ENCODE measurements around the gene HIVEP3.
A peak's percentile ranks its signal among the peaks of the same experiment; 100 is the strongest.

Gene HIVEP3

GRCh38 chr1:41819069-41819468, 99.7 kb downstream of the HIVEP3 start:
- no peak overlapping the region for H3K4me3 ChIP-seq
- intact Hi-C loops (cut with DNase I; ENCODE audit: low total_unique reads) = no loop called here
- TF ChIP-seq CTCF (IDR thresholded peaks at IDR 0.05) = no peak
- H3K9me3 ChIP-seq = no peaks in the 10 kb centered on the region
- H3K27me3 ChIP-seq = no peaks in the 10 kb centered on the region
- H3K27ac ChIP-seq = no peak overlapping the region
- DNase-seq = no peak
- peaks cover 0 to 11% (median 9%) of the 10 kb centered on the region in 4 donors for H3K4me1 ChIP-seq
- H3K36me3 ChIP-seq = no peaks in the 10 kb centered on the region

- Histone ChIP-seq H3K27me3 (no peaks in the 10 kb centered on the region), H3K27ac (no peak overlapping the region), H3K4me1 (peaks cover 0 to 4% (median 0%) of the 10 kb centered on the region in 4 donors), H3K9me3 (no peaks in the 10 kb centered on the region), H3K36me3 (no peaks in the 10 kb centered on the region), H3K4me3 (no peak overlapping the region)
- TF ChIP-seq CTCF (IDR thresholded peaks at IDR 0.05) = no peak
- DNase-seq = no peak
- intact Hi-C loops (cut with DNase I; ENCODE audit: low total_unique reads) = no loop called here
These were observed 102.7 kb downstream of the HIVEP3 start for GRCh38 chr1:41816061-41816460.

GRCh38 chr1:41813755-41814745, 104.7 kb downstream of the HIVEP3 start:
- H3K4me1 ChIP-seq = peaks cover 0 to 4% (median 0%) of the 10 kb centered on the region in 4 donors
- no peaks in the 10 kb centered on the region for H3K9me3 ChIP-seq
- H3K27ac ChIP-seq = no peak overlapping the region
- no peaks in the 10 kb centered on the region for H3K27me3 ChIP-seq
- peak; percentile 68 to 71 for DNase-seq
- no peak overlapping the region for H3K4me3 ChIP-seq
- no peaks in the 10 kb centered on the region for H3K36me3 ChIP-seq
- intact Hi-C loops (cut with DNase I; ENCODE audit: low total_unique reads) = no loop called here
- TF ChIP-seq CTCF (IDR thresholded peaks at IDR 0.05) = no peak

- Histone ChIP-seq H3K4me3 (no peak overlapping the region), H3K36me3 (no peaks in the 10 kb centered on the region), H3K9me3 (no peaks in the 10 kb centered on the region), H3K27ac (no peak overlapping the region), H3K27me3 (no peaks in the 10 kb centered on the region), H3K4me1 (peaks cover 0 to 4% (median 0%) of the 10 kb centered on the region in 4 donors)
- DNase-seq = no peak
- TF ChIP-seq CTCF (IDR thresholded peaks at IDR 0.05) = no peak
- intact Hi-C loops (cut with DNase I; ENCODE audit: low total_unique reads) = no loop called here
These were observed 105.5 kb downstream of the HIVEP3 start for GRCh38 chr1:41813226-41813625.

GRCh38 chr1:41812453-41812852, 106.3 kb downstream of the HIVEP3 start:
- peaks cover 0 to 4% (median 0%) of the 10 kb centered on the region in 4 donors for H3K4me1 ChIP-seq
- TF ChIP-seq CTCF (IDR thresholded peaks at IDR 0.05) = no peak
- H3K9me3 ChIP-seq = no peaks in the 10 kb centered on the region
- no peaks in the 10 kb centered on the region for H3K27me3 ChIP-seq
- no peak overlapping the region for H3K27ac ChIP-seq
- H3K4me3 ChIP-seq = no peak overlapping the region
- H3K36me3 ChIP-seq = no peaks in the 10 kb centered on the region
- intact Hi-C loops (cut with DNase I; ENCODE audit: low total_unique reads) = no loop called here
- DNase-seq = no peak

Data from tibial artery (tissue), 4 donors.